MCF 10A (cell line): ENCODE results near the gene SLC6A7. TPM values are rescaled to one million over a fixed set of nuclear protein-coding genes. Genes with fewer than 3 reads are reported as not detected.
A peak's percentile ranks its signal among the peaks of the same experiment; 100 is the strongest.

Experiments used
- BruUV-seq: library from RNA; stranded (reverse); fragments of 400-500 nt; replicated peaks from 2 replicates; lab custom pipeline; 2021; lab: Mats Ljungman, UMichigan
- CTCF ChIA-PET: fragments of 300-600 bp; sonication (Branson Sonifier 250); formaldehyde crosslinking; extraction: SDS; loops from one replicate; lab custom pipeline; 2021; ENCODE audit warnings: antibody characterized with exemption, inconsistent platforms; lab: Yijun Ruan, JAX
- POLR2A ChIA-PET: fragments of 300-600, 350-650 bp; sonication (Branson Sonifier 250); formaldehyde crosslinking; extraction: SDS; loops from one replicate; lab custom pipeline; 2020; ENCODE audit warnings: antibody characterized with exemption, inconsistent platforms; lab: Yijun Ruan, JAX
- DNase-seq: peaks from one replicate; pipeline ENCODE4 v3.0.0-alpha.2; 2018; ENCODE audit not compliant: unreplicated experiment
- H3K27ac Mint-ChIP-seq: one replicate; pipeline ENCODE4 v1.8.0; 2022; ENCODE audit warnings: mild to moderate bottlenecking, low read depth, mixed read lengths; ENCODE audit not compliant: unreplicated experiment
- H3K27me3 Mint-ChIP-seq: one replicate; pipeline ENCODE4 v1.8.0; 2022; ENCODE audit warnings: mixed read lengths; ENCODE audit not compliant: insufficient read depth, unreplicated experiment
- H3K36me3 Mint-ChIP-seq: one replicate; pipeline ENCODE4 v1.8.0; 2022; ENCODE audit warnings: mild to moderate bottlenecking, moderate library complexity, mixed read lengths; ENCODE audit not compliant: insufficient read depth, unreplicated experiment
- H3K4me1 Mint-ChIP-seq: one replicate; pipeline ENCODE4 v1.8.0; 2022; ENCODE audit warnings: mixed read lengths; ENCODE audit not compliant: insufficient read depth, unreplicated experiment
- H3K4me3 Mint-ChIP-seq: one replicate; pipeline ENCODE4 v1.8.0; 2022; ENCODE audit warnings: mild to moderate bottlenecking, moderate library complexity, mixed read lengths; ENCODE audit not compliant: unreplicated experiment
- H3K9me3 Mint-ChIP-seq: one replicate; pipeline ENCODE4 v1.8.0; 2022; ENCODE audit warnings: mixed read lengths; ENCODE audit not compliant: unreplicated experiment
- CTCF ChIP-seq: fragments of 200-600 bp; IDR thresholded peaks from one replicate; pipeline ENCODE4 v1.8.0; 2022; ENCODE audit warnings: antibody characterized with exemption, mild to moderate bottlenecking; ENCODE audit not compliant: unreplicated experiment
- intact Hi-C: fragments of 100-400 bp; cut with micrococcal nuclease; formaldehyde crosslinking; loops from 2 replicates; pipeline ENCODE4 v1.14.1; 2022
- total RNA-seq: library from RNA; stranded (reverse); gene quantifications from 2 replicates; pipeline ENCODE4 v1.2.3, GENCODE V29; 2022

SLC6A7 gene
- total RNA-seq, 1 experiment from 2014 or later, result not detected

- BruUV-seq, result no TSS peak
- TF ChIP-seq CTCF, result no peak
- H3K27me3 Mint-ChIP-seq, result no peaks in the 10 kb centered on the region
- no peaks in the 10 kb centered on the region for H3K36me3 Mint-ChIP-seq
- H3K9me3 Mint-ChIP-seq, result no peaks in the 10 kb centered on the region
- H3K4me3 Mint-ChIP-seq, result no peak overlapping the region
- no peak overlapping the region for H3K27ac Mint-ChIP-seq
- POLR2A ChIA-PET, result no interaction called here
- CTCF ChIA-PET, result interaction anchor here (1.2 kb wide), 1 partner anchor 11 kb away, joined by 5 read pairs; no protein-coding TSS in a partner anchor
- no peak for DNase-seq
- intact Hi-C loops, result no loop called here
- H3K4me1 Mint-ChIP-seq, result peaks cover 25% of the 10 kb centered on the region
Measured at GRCh38 chr5:150147670-150148069, 42.2 kb upstream of the SLC6A7 start.

DNA sequence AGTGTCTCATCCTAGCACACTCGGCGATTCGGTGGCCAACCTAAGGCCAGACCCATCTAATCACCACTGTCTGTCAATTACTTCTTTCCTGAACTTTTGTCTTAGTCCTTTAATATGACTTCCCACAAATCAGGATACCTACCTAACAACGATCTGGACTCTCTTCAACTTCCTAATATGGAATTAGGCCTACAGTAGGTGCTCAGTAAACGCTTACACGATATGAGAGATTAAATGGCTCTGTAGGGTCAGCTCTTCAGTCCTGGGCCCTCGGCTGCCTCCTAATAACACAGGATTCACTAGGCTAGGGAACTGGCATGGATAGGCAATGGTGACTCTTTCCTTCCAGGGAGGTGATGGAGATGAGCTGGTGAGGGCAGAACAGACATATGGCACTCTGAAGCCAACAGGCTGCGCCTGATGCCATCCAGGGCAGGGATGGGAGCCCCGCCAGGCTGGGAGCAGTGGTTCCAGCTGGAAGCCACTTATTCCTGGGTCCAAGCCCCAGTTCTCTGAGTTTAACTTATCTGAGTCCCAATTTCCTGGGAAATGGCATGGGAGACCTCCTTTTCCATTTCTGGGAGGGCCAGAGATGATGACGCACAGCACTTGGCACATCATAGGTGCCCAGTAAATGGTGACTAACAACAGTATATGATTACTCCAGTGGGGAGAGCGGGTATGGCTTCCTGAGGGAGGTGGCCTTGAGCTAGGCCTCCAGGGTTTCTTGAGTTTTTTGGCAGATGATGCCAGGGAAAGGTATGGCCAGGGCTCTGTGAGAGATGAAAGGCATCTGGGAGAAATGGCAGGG is 41.5 kb upstream of the SLC6A7 start:
- no peak overlapping the region for H3K4me3 Mint-ChIP-seq
- peaks cover 18% of the 10 kb centered on the region for H3K4me1 Mint-ChIP-seq
- no peaks in the 10 kb centered on the region for H3K9me3 Mint-ChIP-seq
- POLR2A ChIA-PET, result no interaction called here
- TF ChIP-seq CTCF, result no peak
- H3K27ac Mint-ChIP-seq, result no peak overlapping the region
- peak; percentile 47 for DNase-seq
- H3K27me3 Mint-ChIP-seq, result no peaks in the 10 kb centered on the region
- CTCF ChIA-PET, result interaction anchor here (1.2 kb wide), 2 partner anchors 10 to 14 kb away, joined by 4 to 5 read pairs; no protein-coding TSS in a partner anchor
- intact Hi-C loops, result no loop called here
- BruUV-seq, result no TSS peak
- H3K36me3 Mint-ChIP-seq, result no peaks in the 10 kb centered on the region

DNA sequence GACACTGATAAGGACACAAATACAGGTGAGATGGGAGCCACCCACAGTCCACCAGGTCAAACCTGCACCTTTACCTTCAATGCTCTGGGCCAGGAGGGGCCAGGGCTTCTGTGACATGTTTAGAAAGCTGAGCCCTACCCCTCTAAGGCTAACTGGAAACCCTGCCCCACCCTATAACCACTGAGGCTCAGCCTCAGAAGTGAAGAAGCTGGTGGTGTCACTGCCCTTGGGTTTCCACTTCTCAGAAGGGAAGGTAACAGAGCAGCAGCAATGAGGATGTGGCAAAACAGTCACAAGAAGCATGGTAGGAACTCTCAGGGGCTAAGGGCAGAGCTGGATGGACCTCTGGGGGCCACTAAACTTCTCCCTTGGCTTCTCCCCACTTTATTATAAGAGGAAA is 40.2 kb upstream of the SLC6A7 start:
- Mint-ChIP-seq H3K9me3 (no peaks in the 10 kb centered on the region), H3K4me3 (no peak overlapping the region), H3K4me1 (peaks cover 6% of the 10 kb centered on the region), H3K36me3 (no peaks in the 10 kb centered on the region), H3K27me3 (no peaks in the 10 kb centered on the region), H3K27ac (no peak overlapping the region)
- DNase-seq, result no peak
- ChIA-PET POLR2A (no interaction called here), CTCF (interaction anchor here (1.8 kb wide), 1 partner anchor 13 kb away, joined by 9 read pairs; no protein-coding TSS in a partner anchor)
- no TSS peak for BruUV-seq
- intact Hi-C loops, result no loop called here
- no peak for TF ChIP-seq CTCF

GRCh38 chr5:150152636-150153462 is 37.0 kb upstream of the SLC6A7 start:
- TF ChIP-seq CTCF, result no peak
- ChIA-PET CTCF (interaction anchor here (0.8 to 2.9 kb wide), 7 partner anchors 9 to 254 kb away, joined by 3 to 11 read pairs (median 3); no protein-coding TSS in a partner anchor), POLR2A (interaction anchor here (0.7 kb wide), 1 partner anchor 12 kb away, joined by 3 read pairs; no protein-coding TSS in a partner anchor)
- intact Hi-C loops, result no loop called here
- Mint-ChIP-seq H3K27me3 (no peaks in the 10 kb centered on the region), H3K4me1 (peaks cover 6% of the 10 kb centered on the region), H3K27ac (no peak overlapping the region), H3K9me3 (no peaks in the 10 kb centered on the region), H3K36me3 (no peaks in the 10 kb centered on the region), H3K4me3 (no peak overlapping the region)
- no peak for DNase-seq
- BruUV-seq, result no TSS peak
